ENCODE data around the gene XPO5. TPM values are rescaled to one million over a fixed set of nuclear protein-coding genes. Genes with fewer than 3 reads are reported as not detected.
"Not testable (repeated sequence)": the region's sequence is repeated elsewhere in the genome, so short reads cannot be mapped to it uniquely, and the experiment has no call there.

The XPO5 gene
- total and polyA plus RNA-seq, 5 donors from 2014 or later = 5.5 to 56.8 (median 9.0) TPM

DNA sequence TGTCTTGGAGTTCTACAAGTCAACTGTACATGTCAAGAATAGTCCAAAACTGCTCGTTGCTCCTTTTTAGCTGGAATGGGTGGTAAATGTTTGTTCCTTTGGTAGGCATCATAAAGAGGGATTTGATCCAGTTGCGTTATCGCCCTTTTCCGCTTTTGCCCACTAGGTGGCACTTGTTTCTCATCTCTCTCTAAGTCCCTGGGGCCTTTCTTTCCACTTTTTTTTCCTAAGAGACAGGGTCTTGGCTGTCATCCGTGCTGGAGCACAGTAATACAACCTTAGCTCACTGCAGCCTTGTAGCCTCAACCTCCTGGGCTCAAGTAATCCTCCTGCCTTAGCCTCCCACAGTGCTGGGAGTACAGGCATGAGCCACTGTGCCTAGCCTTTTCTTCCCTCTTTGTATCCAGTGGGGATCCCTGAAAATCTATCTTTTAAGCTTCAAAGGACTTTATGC is 32.5 kb upstream of the XPO5 start:
- no peaks in the 10 kb centered on the region for H3K27me3 ChIP-seq (ENCODE audit: control insufficient read depth, insufficient read depth, low read length)
- peak; percentile 36 to 74 (median 49) for DNase-seq
- H3K36me3 Mint-ChIP-seq = peaks cover 28% of the 10 kb centered on the region
- peak overlapping the region in 2 of 3 donors; percentile 33 to 70 for H3K27ac Mint-ChIP-seq
- peak in 1 of 2 donors; percentile 22 for ATAC-seq (ENCODE audit: low read depth in 2 of 2)
- peaks cover 2 to 12% (median 8%) of the 10 kb centered on the region in 4 donors for H3K4me1 Mint-ChIP-seq
- no peak overlapping the region for H3K4me3 ChIP-seq (ENCODE audit: low read depth, low read length)
- peaks cover 58% of the 10 kb centered on the region for H3K36me3 ChIP-seq (ENCODE audit: control insufficient read depth, insufficient read depth, low read length)
- H3K4me3 Mint-ChIP-seq = no peak overlapping the region
- no peaks in the 10 kb centered on the region for H3K4me1 ChIP-seq (ENCODE audit: control insufficient read depth, insufficient read depth, low read length, poor library complexity, severe bottlenecking)
- H3K27ac ChIP-seq (ENCODE audit: insufficient read depth, low read length, poor library complexity, severe bottlenecking) = no peak overlapping the region
- no peaks in the 10 kb centered on the region for H3K9me3 Mint-ChIP-seq
- H3K27me3 Mint-ChIP-seq = no peaks in the 10 kb centered on the region
- no peaks in the 10 kb centered on the region for H3K9me3 ChIP-seq (ENCODE audit: control insufficient read depth in 2 of 2, low read length in 2 of 2)

DNA sequence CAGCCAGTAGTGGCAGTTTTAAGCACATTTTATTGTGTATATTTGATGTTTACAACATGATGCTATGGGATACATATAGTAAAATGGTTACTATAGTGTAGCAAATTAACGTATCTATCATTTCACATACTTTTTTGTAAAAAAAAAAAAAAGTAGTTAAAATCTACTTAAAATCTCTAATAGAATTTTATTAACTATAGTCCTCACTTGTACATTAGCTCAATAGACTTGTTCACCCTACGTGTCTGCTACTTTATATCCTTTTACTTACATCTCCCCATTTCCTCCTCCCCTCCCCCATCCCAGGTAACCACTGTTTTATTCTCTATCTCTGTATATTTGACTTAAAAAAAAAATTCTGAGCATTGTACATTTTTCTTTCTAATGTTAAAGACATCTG is 30.2 kb upstream of the XPO5 start:
- Mint-ChIP-seq H3K4me1 (peaks cover 2 to 14% (median 9%) of the 10 kb centered on the region in 4 donors), H3K27ac (no peak overlapping the region), H3K27me3 (no peaks in the 10 kb centered on the region), H3K9me3 (no peaks in the 10 kb centered on the region), H3K36me3 (peaks cover 31% of the 10 kb centered on the region), H3K4me3 (no peak overlapping the region)
- H3K36me3 ChIP-seq (ENCODE audit: control insufficient read depth, insufficient read depth, low read length) = peaks cover 60% of the 10 kb centered on the region
- H3K4me3 ChIP-seq (ENCODE audit: low read depth, low read length) = no peak overlapping the region
- no peak overlapping the region for H3K27ac ChIP-seq (ENCODE audit: insufficient read depth, low read length, poor library complexity, severe bottlenecking)
- DNase-seq (no peak), ATAC-seq (ENCODE audit: low read depth in 2 of 2) (no peak)
- no peaks in the 10 kb centered on the region for H3K27me3 ChIP-seq (ENCODE audit: control insufficient read depth, insufficient read depth, low read length)
- no peaks in the 10 kb centered on the region for H3K4me1 ChIP-seq (ENCODE audit: control insufficient read depth, insufficient read depth, low read length, poor library complexity, severe bottlenecking)
- H3K9me3 ChIP-seq (ENCODE audit: control insufficient read depth in 2 of 2, low read length in 2 of 2) = no peaks in the 10 kb centered on the region

DNA sequence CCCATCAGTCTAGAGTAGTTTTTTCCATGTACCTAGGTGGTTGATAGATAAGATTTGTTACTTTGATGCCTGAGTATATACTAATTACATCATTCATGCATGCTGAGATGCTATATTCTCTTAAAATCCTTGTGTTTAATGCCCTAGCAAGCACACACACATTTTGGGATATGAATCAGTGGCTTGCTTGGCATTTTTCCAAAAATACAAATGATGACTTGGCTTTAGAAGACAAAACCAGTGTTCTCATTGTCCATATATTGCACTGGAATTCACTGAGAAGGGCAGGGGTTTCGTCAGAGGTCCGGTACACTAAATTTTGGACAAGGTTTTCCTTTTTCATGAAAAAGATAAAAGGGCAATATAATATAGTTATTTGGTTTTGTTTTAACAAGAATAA is 28.3 kb upstream of the XPO5 start:
- no peak overlapping the region for H3K27ac ChIP-seq (ENCODE audit: insufficient read depth, low read length, poor library complexity, severe bottlenecking)
- peaks cover 2 to 14% (median 8%) of the 10 kb centered on the region in 4 donors for H3K4me1 Mint-ChIP-seq
- H3K36me3 Mint-ChIP-seq = peaks cover 35% of the 10 kb centered on the region
- no peak overlapping the region for H3K4me3 Mint-ChIP-seq
- no peak overlapping the region for H3K27ac Mint-ChIP-seq
- H3K27me3 Mint-ChIP-seq = no peaks in the 10 kb centered on the region
- H3K27me3 ChIP-seq (ENCODE audit: control insufficient read depth, insufficient read depth, low read length) = no peaks in the 10 kb centered on the region
- H3K36me3 ChIP-seq (ENCODE audit: control insufficient read depth, insufficient read depth, low read length) = peaks cover 60% of the 10 kb centered on the region
- no peak overlapping the region for H3K4me3 ChIP-seq (ENCODE audit: low read depth, low read length)
- no peaks in the 10 kb centered on the region for H3K4me1 ChIP-seq (ENCODE audit: control insufficient read depth, insufficient read depth, low read length, poor library complexity, severe bottlenecking)
- no peak for DNase-seq
- peaks cover 0 to 2% (median 0%) of the 10 kb centered on the region in 7 donors for H3K9me3 Mint-ChIP-seq
- ATAC-seq (ENCODE audit: low read depth in 2 of 2) = no peak
- no peaks in the 10 kb centered on the region for H3K9me3 ChIP-seq (ENCODE audit: control insufficient read depth in 2 of 2, low read length in 2 of 2)

DNA sequence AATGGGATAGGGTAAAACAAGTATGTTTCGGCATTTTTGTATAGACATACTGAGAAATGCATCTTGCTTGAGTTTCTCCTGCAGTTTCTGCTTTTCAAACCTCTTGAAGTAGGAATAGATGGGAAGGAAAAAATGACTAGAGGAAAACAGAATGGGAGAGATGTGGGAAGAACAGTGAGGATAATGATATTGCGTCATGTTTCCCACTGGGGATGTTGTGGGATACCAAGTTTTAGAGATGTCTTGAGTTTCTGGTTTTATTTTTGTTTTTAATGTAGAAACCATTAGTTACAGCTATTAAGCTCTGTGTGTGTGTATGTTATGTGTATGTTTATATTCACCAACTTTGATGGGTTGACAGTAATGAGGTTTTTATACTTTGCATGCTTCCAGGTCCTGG is 24.8 kb upstream of the XPO5 start:
- H3K36me3 ChIP-seq (ENCODE audit: control insufficient read depth, insufficient read depth, low read length) = peaks cover 67% of the 10 kb centered on the region

DNA sequence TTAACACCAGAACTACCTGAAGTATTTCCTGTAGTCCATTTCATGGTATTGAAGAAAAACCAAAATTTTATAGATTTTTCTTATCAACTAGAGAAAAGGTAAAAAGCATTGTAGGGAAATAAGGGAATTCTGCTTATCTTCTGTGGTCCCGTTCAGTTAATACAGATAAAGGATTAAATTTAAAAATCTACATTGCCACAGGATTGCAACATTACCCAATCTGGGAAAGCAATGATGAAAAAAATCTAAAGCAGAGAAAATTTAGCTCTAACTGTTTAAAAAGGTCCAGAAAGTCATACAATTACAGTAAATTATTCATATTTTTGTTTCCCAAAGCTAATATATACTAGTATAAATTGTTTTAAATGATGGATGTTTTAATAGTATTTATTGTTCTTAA is 18.1 kb upstream of the XPO5 start:
- H3K4me1 Mint-ChIP-seq = peaks cover 0 to 15% (median 7%) of the 10 kb centered on the region in 4 donors
- H3K9me3 Mint-ChIP-seq = no peaks in the 10 kb centered on the region
- H3K27ac Mint-ChIP-seq = no peak overlapping the region
- H3K36me3 Mint-ChIP-seq = peaks cover 25% of the 10 kb centered on the region
- Histone ChIP-seq H3K9me3 (ENCODE audit: control insufficient read depth in 2 of 2, low read length in 2 of 2) (no peaks in the 10 kb centered on the region), H3K4me1 (ENCODE audit: control insufficient read depth, insufficient read depth, low read length, poor library complexity, severe bottlenecking) (no peaks in the 10 kb centered on the region), H3K27ac (ENCODE audit: insufficient read depth, low read length, poor library complexity, severe bottlenecking) (no peak overlapping the region), H3K4me3 (ENCODE audit: low read depth, low read length) (no peak overlapping the region), H3K36me3 (ENCODE audit: control insufficient read depth, insufficient read depth, low read length) (peaks cover 30% of the 10 kb centered on the region), H3K27me3 (ENCODE audit: control insufficient read depth, insufficient read depth, low read length) (no peaks in the 10 kb centered on the region)
- H3K4me3 Mint-ChIP-seq = no peak overlapping the region
- DNase-seq (no peak), ATAC-seq (ENCODE audit: low read depth in 2 of 2) (no peak)
- H3K27me3 Mint-ChIP-seq = no peaks in the 10 kb centered on the region

More for the DNA sequence above, 24.8 kb upstream of the XPO5 start:
- peaks cover 0 to 9% (median 4%) of the 10 kb centered on the region in 4 donors for H3K4me1 Mint-ChIP-seq
- no peaks in the 10 kb centered on the region for H3K27me3 Mint-ChIP-seq
- Histone ChIP-seq H3K9me3 (ENCODE audit: control insufficient read depth in 2 of 2, low read length in 2 of 2) (no peaks in the 10 kb centered on the region), H3K27ac (ENCODE audit: insufficient read depth, low read length, poor library complexity, severe bottlenecking) (no peak overlapping the region), H3K4me1 (ENCODE audit: control insufficient read depth, insufficient read depth, low read length, poor library complexity, severe bottlenecking) (no peaks in the 10 kb centered on the region), H3K27me3 (ENCODE audit: control insufficient read depth, insufficient read depth, low read length) (no peaks in the 10 kb centered on the region), H3K4me3 (ENCODE audit: low read depth, low read length) (no peak overlapping the region)
- no peak overlapping the region for H3K4me3 Mint-ChIP-seq
- no peak for ATAC-seq (ENCODE audit: low read depth in 2 of 2)
- H3K36me3 Mint-ChIP-seq = peaks cover 39% of the 10 kb centered on the region
- H3K9me3 Mint-ChIP-seq = peaks cover 0 to 2% (median 0%) of the 10 kb centered on the region in 7 donors
- peak overlapping the region in 1 of 3 donors; percentile 20 for H3K27ac Mint-ChIP-seq
- no peak for DNase-seq

DNA sequence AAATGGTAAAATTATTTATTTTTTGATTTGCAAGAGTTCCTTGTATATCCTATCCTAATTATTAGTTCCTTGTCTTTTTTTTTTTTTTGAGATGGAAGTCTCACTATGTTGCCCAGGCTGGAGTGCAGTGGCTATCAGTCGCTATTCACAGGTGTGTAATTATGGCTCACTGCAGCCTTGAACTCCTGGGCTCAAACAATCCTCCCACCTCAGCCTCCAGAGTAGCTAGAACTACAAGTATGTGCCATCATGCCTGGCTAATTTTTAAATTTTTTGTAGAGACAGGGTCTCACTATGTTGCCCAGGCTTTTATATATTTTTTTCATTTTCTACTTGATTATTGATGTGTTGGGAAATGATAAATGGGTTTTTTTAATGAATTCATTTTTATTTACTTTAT is 13.7 kb upstream of the XPO5 start:
- H3K27ac ChIP-seq (ENCODE audit: insufficient read depth, low read length, poor library complexity, severe bottlenecking); H3K4me3 Mint-ChIP-seq; ATAC-seq (ENCODE audit: low read depth in 2 of 2); DNase-seq; H3K4me3 ChIP-seq (ENCODE audit: low read depth, low read length); H3K27ac Mint-ChIP-seq; H3K27me3 Mint-ChIP-seq; H3K9me3 Mint-ChIP-seq; H3K27me3 ChIP-seq (ENCODE audit: control insufficient read depth, insufficient read depth, low read length); H3K9me3 ChIP-seq (ENCODE audit: control insufficient read depth in 2 of 2, low read length in 2 of 2): not testable (repeated sequence)
- peaks cover 12% of the 10 kb centered on the region for H3K4me1 ChIP-seq (ENCODE audit: control insufficient read depth, insufficient read depth, low read length, poor library complexity, severe bottlenecking)
- peaks cover 12 to 30% (median 14%) of the 10 kb centered on the region in 4 donors for H3K4me1 Mint-ChIP-seq
- H3K36me3 ChIP-seq (ENCODE audit: control insufficient read depth, insufficient read depth, low read length) = peaks cover 40% of the 10 kb centered on the region
- H3K36me3 Mint-ChIP-seq = peaks cover 43% of the 10 kb centered on the region

DNA sequence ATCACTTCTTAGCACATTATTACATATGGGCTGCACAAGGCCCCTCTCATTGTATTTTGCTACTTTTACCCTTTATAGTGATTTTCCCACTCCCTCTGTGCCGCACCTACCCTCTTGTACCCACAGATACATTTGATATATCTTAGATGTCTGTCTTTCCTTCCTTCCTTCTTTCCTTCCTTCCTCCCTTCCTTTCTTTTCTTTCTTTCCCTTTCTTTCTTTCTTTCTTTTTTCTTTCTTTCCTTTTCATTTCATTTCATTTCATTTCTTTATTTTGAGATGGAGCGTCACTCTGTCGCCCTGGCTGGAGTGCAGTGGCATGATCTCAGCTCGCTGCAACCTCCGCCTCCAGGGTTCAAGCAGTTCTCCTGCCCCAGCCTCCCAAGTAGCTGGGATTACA is 12.4 kb upstream of the XPO5 start:
- Histone ChIP-seq H3K27ac (ENCODE audit: insufficient read depth, low read length, poor library complexity, severe bottlenecking) (no peak overlapping the region), H3K9me3 (ENCODE audit: control insufficient read depth in 2 of 2, low read length in 2 of 2) (no peaks in the 10 kb centered on the region), H3K4me1 (ENCODE audit: control insufficient read depth, insufficient read depth, low read length, poor library complexity, severe bottlenecking) (peaks cover 24% of the 10 kb centered on the region), H3K27me3 (ENCODE audit: control insufficient read depth, insufficient read depth, low read length) (no peaks in the 10 kb centered on the region), H3K4me3 (ENCODE audit: low read depth, low read length) (no peak overlapping the region), H3K36me3 (ENCODE audit: control insufficient read depth, insufficient read depth, low read length) (peaks cover 44% of the 10 kb centered on the region)
- Mint-ChIP-seq H3K27me3 (no peaks in the 10 kb centered on the region), H3K36me3 (peaks cover 57% of the 10 kb centered on the region), H3K27ac (peak overlapping the region in 1 of 3 donors; percentile 95), H3K9me3 (no peaks in the 10 kb centered on the region), H3K4me1 (peaks cover 19 to 43% (median 22%) of the 10 kb centered on the region in 4 donors), H3K4me3 (no peak overlapping the region)
- no peak for ATAC-seq (ENCODE audit: low read depth in 2 of 2)
- DNase-seq = no peak

DNA sequence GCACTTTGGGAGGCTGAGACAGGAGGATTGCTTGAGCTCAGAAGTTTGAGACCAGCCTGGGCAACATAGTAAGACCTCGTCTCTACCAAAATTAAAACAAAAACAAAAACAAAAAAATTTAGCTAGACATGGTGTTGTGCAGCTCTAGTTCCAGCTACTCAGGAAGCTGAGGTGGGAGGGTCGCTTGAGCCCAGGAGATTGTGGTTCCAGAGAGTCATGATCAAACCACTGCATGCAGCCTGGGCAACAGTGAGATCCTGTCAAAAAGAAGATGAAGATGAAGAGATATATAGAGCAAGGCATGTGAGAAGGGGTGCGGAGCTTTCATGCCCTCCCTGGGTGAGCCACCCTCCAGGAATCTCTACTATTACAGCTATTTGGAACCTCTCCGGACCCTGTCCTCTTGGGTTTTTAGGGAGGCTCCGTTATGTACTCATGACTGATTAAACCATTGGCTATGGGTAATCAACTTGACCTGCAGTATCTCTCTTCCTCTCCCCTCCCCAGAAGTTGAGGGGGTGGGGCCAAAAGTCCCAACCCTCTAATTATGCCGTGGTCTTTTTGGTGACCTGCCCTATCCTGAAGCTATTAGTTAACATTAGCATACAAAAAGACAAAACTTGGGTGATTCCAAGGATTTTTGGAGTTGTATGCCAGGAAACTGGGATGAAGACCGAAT is 9.2 kb upstream of the XPO5 start:
- Mint-ChIP-seq H3K36me3 (peaks cover 54% of the 10 kb centered on the region), H3K9me3 (no peaks in the 10 kb centered on the region), H3K27ac (peak overlapping the region; percentile 87 to 91 (median 90)), H3K4me1 (peaks cover 10 to 36% (median 25%) of the 10 kb centered on the region in 4 donors), H3K4me3 (peak overlapping the region; percentile 23 to 63 (median 47)), H3K27me3 (no peaks in the 10 kb centered on the region)
- H3K4me3 ChIP-seq (ENCODE audit: low read depth, low read length) = peak overlapping the region; percentile 17
- peak overlapping the region; percentile 55 for H3K27ac ChIP-seq (ENCODE audit: insufficient read depth, low read length, poor library complexity, severe bottlenecking)
- peak; percentile 91 to 97 for ATAC-seq (ENCODE audit: low read depth in 2 of 2)
- peaks cover 24% of the 10 kb centered on the region for H3K4me1 ChIP-seq (ENCODE audit: control insufficient read depth, insufficient read depth, low read length, poor library complexity, severe bottlenecking)
- DNase-seq = peak in 2 of 3 donors; percentile 24 to 91
- H3K36me3 ChIP-seq (ENCODE audit: control insufficient read depth, insufficient read depth, low read length) = peaks cover 45% of the 10 kb centered on the region
- H3K9me3 ChIP-seq (ENCODE audit: control insufficient read depth in 2 of 2, low read length in 2 of 2) = no peaks in the 10 kb centered on the region
- no peaks in the 10 kb centered on the region for H3K27me3 ChIP-seq (ENCODE audit: control insufficient read depth, insufficient read depth, low read length)

All from CD4-positive, CD25-positive, alpha-beta regulatory T cell (primary cell).